IPS DF 6.9 (cell line): ENCODE data around the gene EXOSC1.
"Not testable (repeated sequence)": the region's sequence is repeated elsewhere in the genome, so short reads cannot be mapped to it uniquely, and the experiment has no call there.

Source experiments
- DNase-seq: peaks from one replicate; pipeline ENCODE4 v3.0.0-alpha.2; 2013; ENCODE audit warnings: low read depth, low spot score
- H3K27ac ChIP-seq: one replicate; pipeline ENCODE4 v1.5.1; 2013; ENCODE audit warnings: low read length, control low read depth
- H3K27me3 ChIP-seq: 2 replicates; pipeline ENCODE4 v1.6.1; 2013; ENCODE audit warnings: mild to moderate bottlenecking, low read length; ENCODE audit not compliant: control insufficient read depth, insufficient read depth
- H3K36me3 ChIP-seq: 2 replicates; pipeline ENCODE4 v1.6.1; 2013; ENCODE audit warnings: low read length; ENCODE audit not compliant: control insufficient read depth, insufficient read depth
- H3K4me1 ChIP-seq: 2 replicates; pipeline ENCODE4 v1.6.1; 2013; ENCODE audit warnings: low read length; ENCODE audit not compliant: control insufficient read depth, insufficient read depth
- H3K4me3 ChIP-seq: 2 replicates; pipeline ENCODE4 v1.5.1; 2013; ENCODE audit warnings: mild to moderate bottlenecking, low read length
- H3K9me3 ChIP-seq: 2 replicates; pipeline ENCODE4 v1.6.1; 2013; ENCODE audit warnings: low read length, inconsistent platforms; ENCODE audit not compliant: control insufficient read depth, insufficient read depth
- WGBS: extraction: QIAGEN DNeasy Blood & Tissue Kit; methylation state at CpG from one replicate; pipeline ENCODE4 v1.1.7; 2013; ENCODE audit warnings: mixed read lengths, missing lambda C conversion rate; ENCODE audit not compliant: insufficient read length, insufficient coverage; 5-methylcytosine and 5-hydroxymethylcytosine counted together

EXOSC1 gene

DNA sequence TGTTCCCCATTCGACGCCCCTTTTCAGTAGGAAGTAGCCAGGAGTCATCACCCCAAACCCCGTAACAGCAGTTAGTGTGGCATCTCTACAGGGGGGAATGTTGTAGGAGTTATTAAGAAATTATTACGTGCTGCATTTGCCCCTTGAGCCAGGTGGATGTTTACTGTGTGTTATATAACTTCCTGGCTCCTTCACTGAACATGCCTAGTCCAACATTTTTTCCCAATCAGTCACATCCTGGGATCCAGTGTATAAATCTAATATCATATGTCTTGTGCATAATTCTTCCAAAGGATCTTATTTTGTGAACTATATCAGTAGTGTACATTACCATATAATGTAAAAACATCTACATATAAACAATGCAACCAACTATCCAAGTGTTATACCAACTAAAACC is 33.6 kb upstream of the EXOSC1 start:
- H3K9me3 ChIP-seq, DNase-seq, H3K4me3 ChIP-seq, H3K4me1 ChIP-seq, H3K27ac ChIP-seq, H3K27me3 ChIP-seq: not testable (repeated sequence)
- peaks cover 11% of the 10 kb centered on the region; the same call in 1 of the 2 replicates for H3K36me3 ChIP-seq
- WGBS = no CpG with 5 or more reads among the region's 4 CpGs

DNA sequence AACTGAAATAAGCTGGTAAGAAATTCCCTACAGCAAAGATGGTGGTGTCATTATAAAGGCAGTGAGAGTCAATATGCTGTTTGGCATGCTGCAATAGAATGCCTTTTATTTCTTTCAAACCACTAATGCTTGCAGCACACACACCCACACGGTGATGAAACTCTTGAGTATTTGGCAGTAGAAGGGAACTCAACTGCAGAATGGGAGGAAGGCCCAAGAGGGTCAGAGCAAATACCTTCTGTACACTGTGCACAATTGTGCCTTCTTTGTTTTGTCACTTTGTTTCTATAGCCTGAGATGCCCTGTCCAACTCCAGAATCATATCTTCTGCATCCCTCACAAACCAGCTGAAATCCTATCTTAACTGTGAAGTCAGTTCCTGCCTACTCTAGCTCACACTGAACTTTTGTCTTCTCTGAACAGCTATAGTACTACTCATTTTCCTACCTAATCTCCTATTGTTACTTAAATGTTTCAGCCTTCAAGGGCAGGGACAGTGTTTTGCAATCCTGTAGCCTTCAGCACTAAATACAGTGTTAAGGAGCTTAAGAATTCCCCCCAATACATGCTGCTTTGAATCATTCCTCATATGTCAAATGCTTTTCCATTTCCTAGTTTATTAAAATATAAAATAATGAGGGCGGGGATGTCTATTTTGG is 30.3 kb upstream of the EXOSC1 start:
- no peaks in the 10 kb centered on the region for H3K9me3 ChIP-seq
- H3K27me3 ChIP-seq = no peaks in the 10 kb centered on the region
- WGBS = no CpG with 5 or more reads among the region's 2 CpGs
- DNase-seq = no peak
- H3K4me1 ChIP-seq = peaks cover 1% of the 10 kb centered on the region; the same call in 1 of the 2 replicates
- no peak overlapping the region for H3K4me3 ChIP-seq
- H3K27ac ChIP-seq = no peak overlapping the region
- H3K36me3 ChIP-seq = peaks cover 15% of the 10 kb centered on the region; the same call in 1 of the 2 replicates

DNA sequence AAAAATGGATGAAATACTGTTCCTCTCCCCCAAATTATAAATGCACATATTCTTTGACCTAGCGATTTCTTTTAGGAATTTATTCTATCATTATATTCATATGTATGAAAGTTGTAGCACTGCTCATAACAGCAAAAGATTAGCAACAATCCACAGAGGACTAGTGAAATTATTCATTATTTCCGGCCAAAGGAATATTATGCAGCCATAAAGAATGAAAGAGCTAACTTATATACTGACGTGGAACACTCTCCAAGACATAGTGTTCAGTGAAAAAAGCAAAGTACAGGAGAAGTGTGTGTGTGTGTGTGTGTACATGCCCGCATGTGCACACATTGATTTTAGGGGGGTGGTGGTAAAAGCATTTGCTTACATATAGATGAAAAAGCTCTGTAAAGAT is 29.1 kb upstream of the EXOSC1 start:
- no peak overlapping the region for H3K4me3 ChIP-seq
- peaks cover 1% of the 10 kb centered on the region; the same call in 1 of the 2 replicates for H3K4me1 ChIP-seq
- no peak overlapping the region for H3K27ac ChIP-seq
- WGBS = no CpG with 5 or more reads among the region's 4 CpGs
- H3K9me3 ChIP-seq = no peaks in the 10 kb centered on the region
- H3K36me3 ChIP-seq = peaks cover 23% of the 10 kb centered on the region; the same call in 1 of the 2 replicates
- no peaks in the 10 kb centered on the region for H3K27me3 ChIP-seq
- DNase-seq = no peak

DNA sequence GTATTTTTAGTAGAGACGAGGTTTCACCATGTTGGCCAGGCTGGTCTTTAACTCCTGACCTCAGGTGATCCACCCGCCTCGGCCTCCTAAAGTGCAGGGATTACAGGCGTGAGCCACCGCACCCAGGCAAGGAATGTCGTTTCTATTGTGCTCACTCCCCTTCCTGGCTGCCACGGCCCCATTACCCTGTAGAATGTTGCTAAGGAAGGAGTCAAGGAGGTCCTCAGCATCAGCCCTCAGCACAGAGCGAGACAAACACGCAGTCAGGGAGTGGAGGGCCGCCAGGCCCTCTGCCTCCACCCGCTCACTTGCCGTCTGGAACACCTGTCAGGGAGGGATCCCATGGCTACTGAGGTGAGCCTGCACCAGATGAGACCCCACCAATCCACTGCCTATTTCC is 23.0 kb upstream of the EXOSC1 start:
- H3K9me3 ChIP-seq, H3K4me1 ChIP-seq, H3K4me3 ChIP-seq, DNase-seq, H3K27ac ChIP-seq, H3K27me3 ChIP-seq: not testable (repeated sequence)
- peaks cover 43% of the 10 kb centered on the region for H3K36me3 ChIP-seq
- no CpG with 5 or more reads among the region's 12 CpGs for WGBS

DNA sequence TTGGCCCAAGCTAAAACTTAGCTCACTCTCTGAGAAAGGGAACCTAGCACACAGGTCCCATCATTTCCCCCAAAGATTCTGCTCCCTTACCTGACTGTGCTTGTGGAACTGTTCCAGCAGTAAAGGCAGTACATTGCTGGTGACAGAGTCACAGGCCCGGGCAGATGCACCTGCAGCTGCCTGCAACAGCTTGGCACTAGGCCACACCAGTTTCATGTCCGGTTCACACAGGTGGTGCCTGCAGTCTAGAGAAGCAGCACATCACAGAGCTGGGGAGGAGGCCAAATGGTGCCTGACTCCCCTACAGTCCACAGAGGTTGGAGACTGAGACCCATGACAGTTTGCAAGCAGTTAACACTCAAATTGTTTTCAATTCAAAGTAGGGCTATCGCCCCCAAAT is 22.4 kb upstream of the EXOSC1 start:
- H3K4me3 ChIP-seq = no peak overlapping the region
- WGBS = no CpG with 5 or more reads among the region's 3 CpGs
- H3K27me3 ChIP-seq = no peaks in the 10 kb centered on the region
- H3K27ac ChIP-seq = no peak overlapping the region
- H3K9me3 ChIP-seq = no peaks in the 10 kb centered on the region
- DNase-seq = no peak
- no peaks in the 10 kb centered on the region for H3K4me1 ChIP-seq
- peaks cover 43% of the 10 kb centered on the region for H3K36me3 ChIP-seq

DNA sequence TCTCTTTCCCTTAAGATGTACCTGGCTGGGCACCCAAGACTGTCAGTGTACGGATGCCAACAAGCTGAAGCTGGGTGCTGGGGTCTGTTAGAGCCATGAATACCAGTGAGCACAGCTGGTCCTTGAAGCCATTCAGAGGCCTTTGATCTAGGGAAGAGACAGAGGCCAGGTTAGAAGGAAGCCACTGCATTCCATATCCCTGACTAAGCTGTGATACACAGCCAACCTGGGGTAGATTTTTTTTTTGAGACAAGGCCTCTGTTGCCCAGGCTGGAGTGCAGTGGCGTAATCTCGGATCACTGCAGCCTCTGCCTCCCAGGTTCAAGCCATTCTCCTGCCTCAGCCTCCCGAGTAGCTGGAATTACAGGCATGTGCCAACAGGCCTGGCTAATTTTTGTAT is 20.9 kb upstream of the EXOSC1 start:
- Histone ChIP-seq H3K4me1 (no peaks in the 10 kb centered on the region), H3K27me3 (no peaks in the 10 kb centered on the region), H3K4me3 (no peak overlapping the region), H3K27ac (no peak overlapping the region), H3K36me3 (peaks cover 54% of the 10 kb centered on the region), H3K9me3 (no peaks in the 10 kb centered on the region)
- DNase-seq = no peak
- WGBS = no CpG with 5 or more reads among the region's 4 CpGs

DNA sequence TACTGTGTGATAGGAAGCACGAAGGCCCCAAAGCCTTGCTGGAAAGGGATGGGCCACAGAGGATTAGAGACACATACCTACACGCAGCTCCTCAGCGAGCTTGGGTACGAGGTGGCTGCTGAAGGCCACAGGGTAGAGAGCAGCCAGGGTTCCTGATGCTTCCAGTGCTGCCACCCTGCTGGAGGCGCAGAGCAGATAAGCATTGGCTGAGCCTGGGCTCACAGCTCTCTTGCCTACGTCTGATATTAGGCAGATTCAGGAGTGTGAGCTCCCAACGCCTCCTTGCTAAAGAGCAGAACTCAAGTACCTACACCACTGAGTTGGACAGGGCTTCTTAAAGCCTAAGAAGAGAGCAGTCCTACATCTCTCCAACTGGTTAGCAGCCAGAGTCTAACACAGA is 20.2 kb upstream of the EXOSC1 start:
- no peaks in the 10 kb centered on the region for H3K27me3 ChIP-seq
- H3K9me3 ChIP-seq = no peaks in the 10 kb centered on the region
- no peak for DNase-seq
- no CpG with 5 or more reads among the region's 7 CpGs for WGBS
- H3K27ac ChIP-seq = no peak overlapping the region
- H3K36me3 ChIP-seq = peaks cover 62% of the 10 kb centered on the region
- H3K4me3 ChIP-seq = no peak overlapping the region
- no peaks in the 10 kb centered on the region for H3K4me1 ChIP-seq

DNA sequence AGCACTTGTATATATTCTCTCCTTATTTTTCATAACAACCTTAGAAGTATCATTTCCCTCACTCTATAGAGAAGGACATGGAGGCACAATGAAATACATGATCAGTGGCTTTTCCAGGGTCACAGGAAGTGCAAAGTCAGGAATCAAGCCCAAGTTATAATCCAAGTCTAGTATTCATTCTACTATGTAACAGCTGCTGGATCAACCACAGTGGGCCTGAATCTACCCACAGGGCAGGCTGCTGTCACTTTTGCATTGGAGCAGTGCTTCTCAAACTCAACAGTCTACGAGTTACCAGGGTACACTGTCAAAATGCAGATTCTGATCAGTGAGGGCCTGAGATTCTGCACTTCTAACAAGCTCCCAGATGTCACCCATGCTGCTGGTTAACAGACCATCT is 18.4 kb upstream of the EXOSC1 start:
- peaks cover 63% of the 10 kb centered on the region for H3K36me3 ChIP-seq
- no CpG with 5 or more reads among the region's 1 CpG for whole genome bisulfite sequencing
- H3K9me3 ChIP-seq = no peaks in the 10 kb centered on the region
- no peak for DNase-seq
- H3K27ac ChIP-seq = no peak overlapping the region
- no peak overlapping the region for H3K4me3 ChIP-seq
- H3K4me1 ChIP-seq = no peaks in the 10 kb centered on the region
- no peaks in the 10 kb centered on the region for H3K27me3 ChIP-seq

DNA sequence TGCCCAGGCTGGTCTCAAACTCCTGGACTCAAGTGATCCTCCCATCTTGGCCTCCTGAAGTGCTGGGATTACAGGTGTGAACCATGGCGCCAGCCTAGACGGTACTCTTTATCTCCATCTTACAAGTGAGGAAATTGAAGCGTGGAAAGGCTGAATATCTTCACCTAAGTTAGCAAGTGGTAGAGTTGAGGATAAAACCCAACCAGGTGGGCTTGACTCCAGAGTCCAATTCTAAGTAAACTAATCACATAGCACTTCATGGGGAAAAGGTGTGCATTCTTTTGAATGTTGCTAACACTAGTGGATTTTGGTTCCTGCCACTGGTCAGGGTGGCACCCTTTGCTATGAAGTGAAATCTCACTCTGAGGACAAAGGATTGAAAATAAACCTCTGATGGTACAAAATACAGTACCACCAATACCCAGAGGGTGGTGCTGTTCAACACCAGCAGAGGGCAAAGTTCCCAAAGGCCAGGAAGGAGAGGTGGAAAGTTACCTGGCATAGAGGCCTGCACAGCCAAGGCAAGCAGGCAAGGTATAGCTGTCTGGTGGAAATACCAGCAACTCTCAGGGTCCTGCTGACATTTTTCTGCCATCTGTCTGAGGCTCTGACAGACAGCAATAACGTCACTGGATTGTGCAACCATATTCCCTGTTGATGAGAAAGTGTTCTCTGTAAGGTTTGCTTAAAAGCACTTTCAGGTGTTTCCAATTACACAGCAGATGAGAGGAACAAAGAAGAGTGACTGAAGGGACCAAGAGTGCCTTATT is 17.7 kb upstream of the EXOSC1 start:
- Histone ChIP-seq H3K9me3 (no peaks in the 10 kb centered on the region), H3K4me1 (no peaks in the 10 kb centered on the region), H3K27ac (no peak overlapping the region), H3K27me3 (no peaks in the 10 kb centered on the region), H3K36me3 (peaks cover 65% of the 10 kb centered on the region), H3K4me3 (no peak overlapping the region)
- no CpG with 5 or more reads among the region's 4 CpGs for WGBS
- peak; percentile 64 for DNase-seq

DNA sequence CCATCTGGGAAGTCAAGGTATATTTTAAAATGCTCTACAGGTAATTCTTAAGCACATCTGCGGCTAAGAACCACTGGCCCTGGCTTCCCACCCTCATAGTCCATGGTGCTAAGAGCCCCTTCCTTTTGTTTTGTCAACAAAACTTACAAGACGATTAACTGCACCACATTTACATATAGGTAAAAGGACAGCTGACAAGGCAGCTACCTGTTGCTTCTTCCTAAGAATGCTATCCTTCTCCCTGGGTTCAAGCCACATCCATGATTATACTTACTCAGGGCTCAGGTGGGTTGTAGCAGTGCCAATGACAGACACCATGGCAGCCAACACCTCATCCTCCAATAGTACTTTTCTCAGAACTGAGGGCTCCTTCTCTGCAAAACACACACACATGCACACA is 16.5 kb upstream of the EXOSC1 start:
- no peak overlapping the region for H3K4me3 ChIP-seq
- H3K27me3 ChIP-seq = no peaks in the 10 kb centered on the region
- no peak overlapping the region for H3K27ac ChIP-seq
- H3K9me3 ChIP-seq = no peaks in the 10 kb centered on the region
- peaks cover 62% of the 10 kb centered on the region for H3K36me3 ChIP-seq
- DNase-seq = no peak
- H3K4me1 ChIP-seq = no peaks in the 10 kb centered on the region
- WGBS = no CpG with 5 or more reads among the region's 2 CpGs
